GM19023 (cell line): ENCODE results near the gene SCFD1.
"Not testable (repeated sequence)": the region's sequence is repeated elsewhere in the genome, so short reads cannot be mapped to it uniquely, and the experiment has no call there.

Experiments used
- ATAC-seq: cut with Tn5 transposase; IDR thresholded peaks from one replicate; pipeline ENCODE4 v1.9.1; 2021; ENCODE audit warnings: mild to moderate bottlenecking, moderate library complexity; ENCODE audit not compliant: unreplicated experiment

The SCFD1 gene

GRCh38 chr14:30610787-30611343 is 11.3 kb upstream of the SCFD1 start:
- ATAC-seq: no peak

- no peak for ATAC-seq
Observed at GRCh38 chr14:30614155-30614554, 8.0 kb upstream of the SCFD1 start.

GRCh38 chr14:30620178-30620577 is 1.9 kb upstream of the SCFD1 start:
- peak; percentile 35 for ATAC-seq

GRCh38 chr14:30621354-30621939 is 672 bp upstream of the SCFD1 start:
- ATAC-seq: peak; percentile 9

- no peak for ATAC-seq
Observed at GRCh38 chr14:30623412-30624131, 1.5 kb downstream of the SCFD1 start.

- no peak for ATAC-seq
Observed at GRCh38 chr14:30624132-30624423, 2.0 kb downstream of the SCFD1 start.

- ATAC-seq: no peak
Observed at GRCh38 chr14:30625533-30625932, 3.4 kb downstream of the SCFD1 start.

- not testable (repeated sequence) for ATAC-seq
Observed at GRCh38 chr14:30629432-30629831, 7.3 kb downstream of the SCFD1 start.

GRCh38 chr14:30630248-30630647 is 8.1 kb downstream of the SCFD1 start:
- ATAC-seq: no peak

GRCh38 chr14:30632730-30633129 is 10.6 kb downstream of the SCFD1 start:
- no peak for ATAC-seq

- no peak for ATAC-seq
Observed at GRCh38 chr14:30638926-30639325, 16.8 kb downstream of the SCFD1 start.

GRCh38 chr14:30641207-30641606 is 19.1 kb downstream of the SCFD1 start:
- ATAC-seq: no peak

- ATAC-seq: not testable (repeated sequence)
Observed at GRCh38 chr14:30644462-30644861, 22.3 kb downstream of the SCFD1 start.

GRCh38 chr14:30645600-30645999 is 23.5 kb downstream of the SCFD1 start:
- no peak for ATAC-seq

GRCh38 chr14:30648471-30648870 is 26.4 kb downstream of the SCFD1 start:
- ATAC-seq: no peak

GRCh38 chr14:30651937-30652336 is 29.8 kb downstream of the SCFD1 start:
- ATAC-seq: no peak

GRCh38 chr14:30655124-30655523 is 33.0 kb downstream of the SCFD1 start:
- no peak for ATAC-seq

- ATAC-seq: no peak
Observed at GRCh38 chr14:30655658-30656057, 33.5 kb downstream of the SCFD1 start.

- ATAC-seq: no peak
Observed at GRCh38 chr14:30656190-30656632, 34.1 kb downstream of the SCFD1 start.

GRCh38 chr14:30657050-30657449 is 34.9 kb downstream of the SCFD1 start:
- ATAC-seq: no peak

GRCh38 chr14:30657606-30658163 is 35.6 kb downstream of the SCFD1 start:
- no peak for ATAC-seq

GRCh38 chr14:30658645-30659044 is 36.5 kb downstream of the SCFD1 start:
- no peak for ATAC-seq
